ENCODE data around the gene OR5M8.

OR5M8 gene

GRCh38 chr11:56495117-56495516, 3.9 kb upstream of the OR5M8 start:
- DNase-seq (ENCODE audit: low read depth in 2 of 2), result no peak
- TF ChIP-seq CTCF (IDR thresholded peaks at IDR 0.05; ENCODE audit: low read depth, low read length), result no peak

GRCh38 chr11:56486801-56487200, 4.4 kb downstream of the OR5M8 start:
- DNase-seq (ENCODE audit: low read depth in 2 of 2), result no peak
- H3K4me3 ChIP-seq (replicated peaks in 1 of 2; ENCODE audit: low read depth in 2 of 2, low read length in 2 of 2), result no peak overlapping the region
- TF ChIP-seq CTCF (IDR thresholded peaks at IDR 0.05; ENCODE audit: low read depth, low read length), result no peak

More at GRCh38 chr11:56495117-56495516, 3.9 kb upstream of the OR5M8 start:
- no peak overlapping the region for H3K4me3 ChIP-seq (replicated peaks in 1 of 2; ENCODE audit: low read depth in 2 of 2, low read length in 2 of 2)

GRCh38 chr11:56474729-56475235, 16.4 kb downstream of the OR5M8 start:
- DNase-seq (ENCODE audit: low read depth in 2 of 2), result no peak
- no peak for TF ChIP-seq CTCF (IDR thresholded peaks at IDR 0.05; ENCODE audit: low read depth, low read length)
- no peak overlapping the region for H3K4me3 ChIP-seq (replicated peaks in 1 of 2; ENCODE audit: low read depth in 2 of 2, low read length in 2 of 2)

GRCh38 chr11:56473252-56473651, 17.9 kb downstream of the OR5M8 start, which contains the start of gene OR5M3:
Gene OR5M3, minus strand, starts transcription at chr11:56473352. Its CDS starts 2,855 bp downstream, at chr11:56470497.
- TF ChIP-seq CTCF (IDR thresholded peaks at IDR 0.05; ENCODE audit: low read depth, low read length), result no peak
- H3K4me3 ChIP-seq (replicated peaks in 1 of 2; ENCODE audit: low read depth in 2 of 2, low read length in 2 of 2), result no peak within 1 kb of the TSS

GRCh38 chr11:56457076-56457475, 34.1 kb downstream of the OR5M8 start:
- TF ChIP-seq CTCF (IDR thresholded peaks at IDR 0.05; ENCODE audit: low read depth, low read length), result no peak
- no peak for DNase-seq (ENCODE audit: low read depth in 2 of 2)
- no peak overlapping the region for H3K4me3 ChIP-seq (replicated peaks in 1 of 2; ENCODE audit: low read depth in 2 of 2, low read length in 2 of 2)

More at GRCh38 chr11:56473252-56473651, 17.9 kb downstream of the OR5M8 start, which contains the start of gene OR5M3:
- no peak for DNase-seq (ENCODE audit: low read depth in 2 of 2)

GRCh38 chr11:56453521-56453920, 37.6 kb downstream of the OR5M8 start:
- no peak for TF ChIP-seq CTCF (IDR thresholded peaks at IDR 0.05; ENCODE audit: low read depth, low read length)
- H3K4me3 ChIP-seq (replicated peaks in 1 of 2; ENCODE audit: low read depth in 2 of 2, low read length in 2 of 2), result no peak overlapping the region
- DNase-seq (ENCODE audit: low read depth in 2 of 2), result no peak
